GM12891 (cell line): ENCODE results near the gene SREBF1.

ENCODE experiments used
- POLR2A ChIP-seq: IDR thresholded peaks from 2 replicates; pipeline ENCODE4 v1.6.1; 2011; ENCODE audit warnings: low read depth, low read length, control low read depth
- POLR2AphosphoS5 ChIP-seq: IDR thresholded peaks from 2 replicates; pipeline ENCODE4 v1.6.1; 2011; ENCODE audit warnings: low read depth, low read length, control low read depth
- SPI1 ChIP-seq: IDR thresholded peaks from 2 replicates; pipeline ENCODE4 v1.6.1; 2011; ENCODE audit warnings: low read depth, low read length, control low read depth

- no peak for TF ChIP-seq SPI1
- TF ChIP-seq POLR2AphosphoS5: no peak
- TF ChIP-seq POLR2A: no peak
Measured at GRCh38 chr17:17846003-17846402, 9.2 kb upstream of the SREBF1 start.
